H1 (cell line): Measurements from ENCODE around the gene DYNLRB1. TPM values are rescaled to one million over a fixed set of nuclear protein-coding genes. Genes with fewer than 3 reads are reported as not detected.

Experiments
- BCL11A ChIP-seq, 2 experiments: IDR thresholded peaks; one replicate each; pipeline ENCODE4 v1.6.1; 2011; ENCODE audit warnings: low read depth in 2 of 2, low read length in 2 of 2, mild to moderate bottlenecking in 2 of 2
- GTF2F1 ChIP-seq: IDR thresholded peaks from 2 replicates; pipeline ENCODE4 v1.6.1; 2012; ENCODE audit warnings: low read depth, low read length, improper control_type of control experiment, borderline replicate concordance
- RAD21 ChIP-seq, 2 experiments: IDR thresholded peaks in 1 of 2; conservative IDR thresholded peaks in 1 of 2; 2 replicates each; pipeline ENCODE4 v1.6.1; 2011; ENCODE audit warnings: low read depth in 2 of 2, low read length in 2 of 2, improper control_type of control experiment in 1 of 2, inconsistent platforms in 1 of 2, mild to moderate bottlenecking in 1 of 2, moderate library complexity in 1 of 2
- SP1 ChIP-seq: IDR thresholded peaks from 2 replicates; pipeline ENCODE4 v1.6.1; 2011; ENCODE audit warnings: low read depth, low read length
- polyA plus RNA-seq, 7 experiments: library from polyadenylated mRNA; depleted of rRNA in 3 of 7; stranded (reverse) in 5 of 7; unstranded in 2 of 7; fragments of >200 nt in 5 of 7; fragments of 200-250 nt in 2 of 7; gene quantifications; 1 replicate in 5 of 7; 2 replicates in 1 of 7; 4 replicates in 1 of 7; pipeline versions ENCODE4 v1.2.1 to v1.2.3, GENCODE V29; 2011 to 2013; ENCODE audit warnings: missing spikeins in 2 of 7, mixed read lengths in 2 of 7
- total RNA-seq: library from RNA; stranded (reverse); fragmentation: NEBNext Ultra II Directional; extraction: Animal tissue kit (Norgen Biotek cat#: 25700); gene quantifications from 2 replicates; pipeline ENCODE4 v1.2.1, GENCODE V29; 2021

The DYNLRB1 gene
- total and polyA plus RNA-seq, 2 of the 8 experiments (the other 6 are each of a cell fraction or from before 2014, with no cell fraction given) = 109 to 214 TPM

- TF ChIP-seq GTF2F1 (no peak), BCL11A (IDR thresholded peaks at IDR 0.05; ENCODE audit: low read depth in 2 of 2, low read length in 2 of 2) (no peak), SP1 (no peak), RAD21 (IDR thresholded peaks at IDR 0.05 in 1 of 2, conservative IDR thresholded peaks at IDR 0.05 in 1 of 2; ENCODE audit: low read depth in 2 of 2, low read length in 2 of 2) (no peak)
These were observed 10.2 kb downstream of the DYNLRB1 start (continued) for GRCh38 chr20:34526466-34526865.
